Mesenchymal stem cell (in vitro differentiated cells and primary cell): ENCODE measurements around the gene AACS.

Source experiments
- DNase-seq: peaks from one replicate; pipeline ENCODE4 v3.0.0-alpha.2; 2013
- H2AFZ ChIP-seq: one replicate; pipeline ENCODE4 v1.6.1; 2013; ENCODE audit warnings: low read depth, mild to moderate bottlenecking, control low read depth, inconsistent platforms, low read length, moderate library complexity
- H2AK5ac ChIP-seq: 2 replicates; pipeline ENCODE4 v1.6.1; 2013; ENCODE audit warnings: low read length, moderate library complexity, mild to moderate bottlenecking, inconsistent platforms; ENCODE audit not compliant: severe bottlenecking
- H2BK120ac ChIP-seq: one replicate; pipeline ENCODE4 v1.6.1; 2013; ENCODE audit warnings: low read depth, mild to moderate bottlenecking, inconsistent platforms, low read length, moderate library complexity
- H2BK12ac ChIP-seq, 2 experiments: one replicate each; pipeline ENCODE4 v1.6.1; 2013; ENCODE audit warnings: inconsistent platforms in 2 of 2, low read length in 2 of 2, mild to moderate bottlenecking in 2 of 2, moderate library complexity in 2 of 2, control low read depth in 1 of 2
- H2BK15ac ChIP-seq: one replicate; pipeline ENCODE4 v1.6.1; 2013; ENCODE audit warnings: mild to moderate bottlenecking, low read depth, inconsistent platforms; ENCODE audit not compliant: poor library complexity, severe bottlenecking
- H2BK5ac ChIP-seq: 2 replicates; pipeline ENCODE4 v1.6.1; 2013; ENCODE audit warnings: low read depth, mild to moderate bottlenecking, low read length, control low read depth, inconsistent platforms; ENCODE audit not compliant: poor library complexity, severe bottlenecking
- H3K14ac ChIP-seq, 2 experiments: one replicate each; pipeline ENCODE4 v1.6.1; 2013; ENCODE audit warnings: inconsistent platforms in 2 of 2, low read length in 2 of 2, control low read depth in 1 of 2, mild to moderate bottlenecking in 1 of 2, moderate library complexity in 1 of 2
- H3K18ac ChIP-seq, 2 experiments: one replicate each; pipeline ENCODE4 v1.6.1; 2013; ENCODE audit warnings: inconsistent platforms in 2 of 2, low read length in 2 of 2, control low read depth in 1 of 2, low read depth in 1 of 2, mild to moderate bottlenecking in 1 of 2
- H3K23ac ChIP-seq, 2 experiments: one replicate each; pipeline ENCODE4 v1.6.1; 2013; ENCODE audit warnings: inconsistent platforms in 2 of 2, low read length in 2 of 2, mild to moderate bottlenecking in 2 of 2, moderate library complexity in 2 of 2, control low read depth in 1 of 2
- H3K27ac ChIP-seq: 2 replicates; pipeline ENCODE4 v1.5.1; 2013; ENCODE audit warnings: mild to moderate bottlenecking, moderate library complexity, low read length, control low read depth, inconsistent platforms; ENCODE audit not compliant: poor library complexity, severe bottlenecking
- H3K27me3 ChIP-seq, 2 experiments: 2 replicates each; pipeline versions ENCODE4 v1.6.1 to v1.7.0; 2013; ENCODE audit warnings: low read length in 2 of 2, mild to moderate bottlenecking in 2 of 2, moderate library complexity in 2 of 2, control low read depth in 1 of 2, inconsistent platforms in 1 of 2; ENCODE audit not compliant: control insufficient read depth in 1 of 2, insufficient read depth in 1 of 2
- H3K36me3 ChIP-seq, 2 experiments: 2 replicates each; pipeline versions ENCODE4 v1.6.1 to v1.7.0; 2013; ENCODE audit warnings: low read length in 2 of 2, control low read depth in 1 of 2, inconsistent platforms in 1 of 2, low read depth in 1 of 2, mild to moderate bottlenecking in 1 of 2; ENCODE audit not compliant: insufficient read depth in 2 of 2, control insufficient read depth in 1 of 2
- H3K4ac ChIP-seq, 2 experiments: one replicate each; pipeline ENCODE4 v1.6.1; 2013; ENCODE audit warnings: inconsistent platforms in 2 of 2, low read length in 2 of 2, mild to moderate bottlenecking in 2 of 2, moderate library complexity in 2 of 2, control low read depth in 1 of 2, low read depth in 1 of 2
- H3K4me1 ChIP-seq: 2 replicates; pipeline ENCODE4 v1.6.1; 2013; ENCODE audit warnings: low read depth, low read length, control low read depth; ENCODE audit not compliant: control insufficient read depth, insufficient read depth
- H3K4me2 ChIP-seq: 2 replicates; pipeline ENCODE4 v1.6.1; 2013; ENCODE audit warnings: low read length, mild to moderate bottlenecking, inconsistent platforms; ENCODE audit not compliant: poor library complexity, severe bottlenecking
- H3K4me3 ChIP-seq, 2 experiments: 2 replicates each; pipeline versions ENCODE4 v1.5.1 to v1.7.0; 2013; ENCODE audit warnings: low read length in 2 of 2, mild to moderate bottlenecking in 2 of 2, control low read depth in 1 of 2, low read depth in 1 of 2; ENCODE audit not compliant: insufficient read depth in 1 of 2
- H3K79me1 ChIP-seq: replicated peaks from 2 replicates; pipeline ENCODE4 v1.6.1; 2013; ENCODE audit warnings: mild to moderate bottlenecking, control low read depth, low read length, inconsistent platforms; ENCODE audit not compliant: poor library complexity, severe bottlenecking
- H3K9ac ChIP-seq: 2 replicates; pipeline ENCODE4 v1.7.0; 2013; ENCODE audit warnings: mild to moderate bottlenecking, low read length, moderate library complexity
- H3K9me3 ChIP-seq: 2 replicates; pipeline ENCODE4 v1.7.0; 2013; ENCODE audit warnings: mild to moderate bottlenecking, low read length; ENCODE audit not compliant: control insufficient read depth
- H4K8ac ChIP-seq: one replicate; pipeline ENCODE4 v1.6.1; 2013; ENCODE audit warnings: inconsistent platforms, mild to moderate bottlenecking, low read length, moderate library complexity
- H4K91ac ChIP-seq: one replicate; pipeline ENCODE4 v1.6.1; 2013; ENCODE audit warnings: mild to moderate bottlenecking, low read length, inconsistent platforms
- WGBS: methylation state at CpG from one replicate; pipeline ENCODE4 v1.1.7; 2013; ENCODE audit warnings: mixed read lengths; 5-methylcytosine and 5-hydroxymethylcytosine counted together

The AACS gene

DNA sequence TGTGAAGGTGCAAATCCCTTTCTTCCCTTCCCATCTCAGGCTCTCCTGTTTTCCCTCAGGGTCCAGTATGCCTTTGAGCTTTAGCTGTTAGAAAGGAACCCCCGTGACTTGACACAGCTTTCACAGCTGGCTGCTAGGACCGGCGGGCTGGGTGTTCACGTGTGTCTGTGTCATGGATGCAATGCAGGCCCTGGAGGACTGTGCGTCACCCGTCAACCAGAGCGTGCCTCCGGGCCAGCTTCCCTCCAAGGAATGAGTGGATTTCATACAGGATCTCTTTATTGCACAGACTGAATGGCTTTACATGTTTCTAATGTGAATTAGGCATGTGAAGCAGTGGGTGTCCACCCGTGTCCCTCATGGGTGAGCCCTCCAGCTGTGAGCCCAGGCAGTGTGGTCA, 77.4 kb downstream of the AACS start:
- no peak overlapping the region for H2AK5ac ChIP-seq
- H3K79me1 ChIP-seq, result no peaks in the 10 kb centered on the region
- H2BK12ac ChIP-seq, result no peak overlapping the region
- no peak overlapping the region for H2BK15ac ChIP-seq
- no peak overlapping the region for H3K4me2 ChIP-seq
- H3K27ac ChIP-seq, result no peak overlapping the region
- H2AFZ ChIP-seq, result no peak overlapping the region
- peaks cover 14% of the 10 kb centered on the region for H3K4me1 ChIP-seq
- no peaks in the 10 kb centered on the region for H3K9me3 ChIP-seq
- H3K14ac ChIP-seq, result no peak overlapping the region
- no peak overlapping the region for H3K4me3 ChIP-seq
- DNase-seq, result no peak
- H3K9ac ChIP-seq, result no peak overlapping the region
- H4K91ac ChIP-seq, result no peak overlapping the region
- peaks cover 0 to 5% of the 10 kb centered on the region in 2 experiments for H3K27me3 ChIP-seq
- 94% methylated on average over 9 of the region's 9 CpGs for WGBS
- no peak overlapping the region for H2BK120ac ChIP-seq
- no peak overlapping the region for H3K23ac ChIP-seq
- H3K18ac ChIP-seq, result no peak overlapping the region
- no peak overlapping the region for H2BK5ac ChIP-seq
- no peak overlapping the region for H4K8ac ChIP-seq
- H3K36me3 ChIP-seq, result peaks cover 6 to 19% of the 10 kb centered on the region in 2 experiments
- no peak overlapping the region for H3K4ac ChIP-seq

DNA sequence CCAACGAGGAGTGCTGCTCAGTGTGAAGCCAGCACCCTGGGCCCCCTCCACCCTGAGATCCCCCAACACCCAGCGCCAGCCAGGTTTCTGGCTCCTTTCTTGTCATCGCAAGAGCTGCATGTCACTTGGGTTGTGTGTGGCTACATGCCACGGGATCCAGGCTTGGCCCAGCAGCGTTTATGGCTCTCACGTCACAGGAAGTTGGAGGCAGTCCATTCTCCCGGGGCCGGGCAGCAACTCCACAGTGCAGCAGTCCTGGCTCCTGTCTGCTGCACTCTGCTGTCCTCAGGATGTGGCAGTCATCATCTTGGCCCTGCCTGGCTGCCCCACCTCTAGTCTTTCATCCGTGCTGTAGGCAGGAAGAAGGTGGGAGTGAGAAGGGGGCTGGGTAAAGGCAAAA, 78.3 kb downstream of the AACS start:
- no peak overlapping the region for H2AK5ac ChIP-seq

DNA sequence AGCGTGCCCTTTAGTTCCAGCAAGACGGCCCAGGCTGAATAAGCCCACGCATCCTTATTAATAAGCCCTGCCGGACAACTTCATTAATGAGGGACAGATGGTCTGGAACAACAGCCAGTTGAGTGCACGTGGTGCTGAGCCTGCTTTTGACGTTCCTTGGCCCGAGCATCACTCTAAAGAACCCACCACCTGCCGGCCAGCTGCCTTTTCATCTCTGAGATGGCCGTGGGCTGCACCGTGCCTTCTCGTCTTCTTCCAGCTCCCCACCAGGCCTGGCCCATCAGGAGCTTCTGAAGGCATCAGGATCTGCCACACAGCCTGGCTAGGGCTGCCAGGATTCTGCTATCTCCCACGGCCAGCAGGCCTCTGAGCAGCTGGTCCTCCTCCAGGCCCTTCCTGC, 80.0 kb downstream of the AACS start:
- H2AFZ ChIP-seq, result no peak overlapping the region
- H3K9me3 ChIP-seq, result no peaks in the 10 kb centered on the region
- no peaks in the 10 kb centered on the region for H3K79me1 ChIP-seq
- H3K4me1 ChIP-seq, result peaks cover 9% of the 10 kb centered on the region
- H2BK15ac ChIP-seq, result no peak overlapping the region
- no peak overlapping the region for H3K18ac ChIP-seq
- H2BK5ac ChIP-seq, result no peak overlapping the region
- H2BK12ac ChIP-seq, result no peak overlapping the region
- H3K4me3 ChIP-seq, result no peak overlapping the region
- no peak overlapping the region for H3K4me2 ChIP-seq
- no peak overlapping the region for H4K91ac ChIP-seq
- no peak overlapping the region for H3K27ac ChIP-seq
- DNase-seq, result no peak
- H3K4ac ChIP-seq, result no peak overlapping the region
- H2AK5ac ChIP-seq, result no peak overlapping the region
- H3K14ac ChIP-seq, result no peak overlapping the region
- H3K27me3 ChIP-seq, result peaks cover 0 to 5% of the 10 kb centered on the region in 2 experiments
- no peaks in the 10 kb centered on the region for H3K36me3 ChIP-seq
- H3K9ac ChIP-seq, result no peak overlapping the region
- no peak overlapping the region for H3K23ac ChIP-seq
- H2BK120ac ChIP-seq, result no peak overlapping the region
- no peak overlapping the region for H4K8ac ChIP-seq
- WGBS, result 92% methylated on average over 12 of the region's 12 CpGs

More for the DNA sequence above, 78.3 kb downstream of the AACS start:
- no peaks in the 10 kb centered on the region for H3K79me1 ChIP-seq
- no peak overlapping the region for H3K14ac ChIP-seq
- no peak overlapping the region for H3K27ac ChIP-seq
- peaks cover 0 to 15% of the 10 kb centered on the region in 2 experiments for H3K36me3 ChIP-seq
- H2AFZ ChIP-seq, result no peak overlapping the region
- peaks cover 0 to 5% of the 10 kb centered on the region in 2 experiments for H3K27me3 ChIP-seq
- H3K4me1 ChIP-seq, result peaks cover 14% of the 10 kb centered on the region
- no peak overlapping the region for H2BK15ac ChIP-seq
- no peak overlapping the region for H3K23ac ChIP-seq
- 45% methylated on average over 9 of the region's 9 CpGs for WGBS
- H3K4me2 ChIP-seq, result no peak overlapping the region
- no peaks in the 10 kb centered on the region for H3K9me3 ChIP-seq
- peak overlapping the region in 1 of 2 experiments; percentile 43 for H3K4ac ChIP-seq
- H2BK5ac ChIP-seq, result no peak overlapping the region
- peak overlapping the region in 1 of 2 experiments; percentile 26 for H3K18ac ChIP-seq
- H3K9ac ChIP-seq, result no peak overlapping the region
- no peak overlapping the region for H2BK12ac ChIP-seq
- no peak overlapping the region for H4K91ac ChIP-seq
- H4K8ac ChIP-seq, result no peak overlapping the region
- peak; percentile 32 for DNase-seq
- H2BK120ac ChIP-seq, result no peak overlapping the region
- H3K4me3 ChIP-seq, result no peak overlapping the region

DNA sequence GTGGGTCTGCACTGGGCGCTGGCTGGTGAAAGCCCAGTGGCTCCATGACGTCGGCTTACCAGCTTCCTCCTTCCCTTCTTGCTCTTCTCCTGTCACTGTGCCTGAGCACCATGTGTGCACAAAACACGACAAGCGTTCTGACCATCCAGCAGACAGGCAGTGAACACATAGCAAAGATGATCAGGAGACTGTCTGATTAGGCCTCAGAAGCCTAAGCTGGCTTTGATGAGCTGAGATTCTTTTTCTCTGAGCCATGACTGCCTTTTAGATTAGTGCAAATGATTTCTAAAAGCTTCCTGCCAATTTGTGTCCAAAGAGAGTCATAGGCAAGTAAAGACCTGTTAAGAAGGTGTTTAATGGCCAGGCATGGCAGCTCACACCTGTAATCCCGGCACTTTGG, 83.1 kb downstream of the AACS start:
- Histone ChIP-seq H2BK12ac (no peak overlapping the region), H3K4ac (no peak overlapping the region), H3K4me3 (no peak overlapping the region), H3K4me1 (no peaks in the 10 kb centered on the region), H3K4me2 (no peak overlapping the region), H2BK5ac (no peak overlapping the region), H3K9me3 (no peaks in the 10 kb centered on the region), H3K36me3 (no peaks in the 10 kb centered on the region), H4K8ac (no peak overlapping the region), H3K27me3 (peaks cover 0 to 5% of the 10 kb centered on the region in 2 experiments), H3K23ac (no peak overlapping the region), H3K27ac (no peak overlapping the region), H2AK5ac (no peak overlapping the region), H2BK15ac (no peak overlapping the region), H3K79me1 (no peaks in the 10 kb centered on the region), H3K14ac (no peak overlapping the region), H3K18ac (no peak overlapping the region), H2AFZ (no peak overlapping the region), H4K91ac (no peak overlapping the region), H3K9ac (no peak overlapping the region), H2BK120ac (no peak overlapping the region)
- DNase-seq, result no peak
- 84% methylated on average over 6 of the region's 6 CpGs for WGBS
